ENCODE data around the gene CPED1.
"Not testable (repeated sequence)": the region's sequence is repeated elsewhere in the genome, so short reads cannot be mapped to it uniquely, and the experiment has no call there.

CPED1 gene

GRCh38 chr7:121271098-121271497, 282.6 kb downstream of the CPED1 start:
- DNase-seq = no peak

GRCh38 chr7:121271916-121272315, 283.4 kb downstream of the CPED1 start:
- DNase-seq = no peak

GRCh38 chr7:121272676-121273075, 284.2 kb downstream of the CPED1 start:
- DNase-seq = no peak

- DNase-seq = no peak
Observed at GRCh38 chr7:121273467-121274167, 285.1 kb downstream of the CPED1 start.

- DNase-seq = no peak
Observed at GRCh38 chr7:121274467-121274866, 286.0 kb downstream of the CPED1 start.

GRCh38 chr7:121275204-121275603, 286.7 kb downstream of the CPED1 start:
- DNase-seq = no peak

- no peak for DNase-seq
Observed at GRCh38 chr7:121276313-121276712, 287.8 kb downstream of the CPED1 start.

GRCh38 chr7:121278120-121279021, 289.9 kb downstream of the CPED1 start:
- DNase-seq = peak; percentile 36

- DNase-seq = no peak
Observed at GRCh38 chr7:121279060-121279620, 290.6 kb downstream of the CPED1 start.

- DNase-seq = no peak
Observed at GRCh38 chr7:121279822-121280221, 291.3 kb downstream of the CPED1 start.

- DNase-seq = no peak
Observed at GRCh38 chr7:121280656-121281055, 292.1 kb downstream of the CPED1 start.

GRCh38 chr7:121282129-121282528, 293.6 kb downstream of the CPED1 start:
- no peak for DNase-seq

GRCh38 chr7:121285066-121285667, 296.7 kb downstream of the CPED1 start:
- no peak for DNase-seq

- no peak for DNase-seq
Observed at GRCh38 chr7:121286186-121286585, 297.7 kb downstream of the CPED1 start.

- DNase-seq = peak; percentile 22
Observed at GRCh38 chr7:121286742-121287734, 298.5 kb downstream of the CPED1 start.

- DNase-seq = peak; percentile 93
Observed at GRCh38 chr7:121288894-121289293, 300.4 kb downstream of the CPED1 start.

GRCh38 chr7:121289930-121290329, 301.4 kb downstream of the CPED1 start:
- DNase-seq = not testable (repeated sequence)

- DNase-seq = no peak
Observed at GRCh38 chr7:121294448-121294992, 306.0 kb downstream of the CPED1 start.

GRCh38 chr7:121297843-121298242, 309.3 kb downstream of the CPED1 start:
- no peak for DNase-seq

- DNase-seq = no peak
Observed at GRCh38 chr7:121298831-121299239, 310.3 kb downstream of the CPED1 start.

GRCh38 chr7:121300685-121301420, 312.3 kb downstream of the CPED1 start:
- DNase-seq = no peak

Data from kidney glomerular epithelial cell (primary cell).